NOMO-1 (cell line): ENCODE measurements around the gene KCNK5.

Experiments used
- DNase-seq, 2 experiments: peaks; one replicate each; lab custom pipeline; 2025; ENCODE audit not compliant: unreplicated experiment in 2 of 2; lab: John Stamatoyannopoulos, UW

The KCNK5 gene

GRCh38 chr6:39218868-39219567 is 10.3 kb downstream of the KCNK5 start:
- DNase-seq: peak; percentile 62 to 82

GRCh38 chr6:39217177-39217864 is 12.0 kb downstream of the KCNK5 start:
- DNase-seq: peak; percentile 50 to 56

GRCh38 chr6:39215640-39216158 is 13.6 kb downstream of the KCNK5 start:
- DNase-seq: no peak

GRCh38 chr6:39214846-39215639 is 14.2 kb downstream of the KCNK5 start:
- DNase-seq: no peak

- no peak for DNase-seq
These were observed 15.0 kb downstream of the KCNK5 start for GRCh38 chr6:39214120-39214813.

GRCh38 chr6:39213195-39213920 is 15.9 kb downstream of the KCNK5 start:
- peak; percentile 37 to 82 for DNase-seq

GRCh38 chr6:39211183-39211582 is 18.1 kb downstream of the KCNK5 start:
- DNase-seq: no peak

- DNase-seq: peak; percentile 36 to 62
These were observed 18.8 kb downstream of the KCNK5 start for GRCh38 chr6:39210450-39210849.

GRCh38 chr6:39209911-39210310 is 19.4 kb downstream of the KCNK5 start:
- DNase-seq: no peak

GRCh38 chr6:39209360-39209811 is 19.9 kb downstream of the KCNK5 start:
- peak; percentile 21 for DNase-seq

GRCh38 chr6:39208223-39208739 is 21.0 kb downstream of the KCNK5 start:
- no peak for DNase-seq

- DNase-seq: no peak
These were observed 21.7 kb downstream of the KCNK5 start for GRCh38 chr6:39207416-39208222.

- DNase-seq: no peak
These were observed 23.0 kb downstream of the KCNK5 start for GRCh38 chr6:39206250-39206721.

- DNase-seq: no peak
These were observed 24.5 kb downstream of the KCNK5 start for GRCh38 chr6:39204646-39205244.

GRCh38 chr6:39204160-39204495 is 25.1 kb downstream of the KCNK5 start:
- DNase-seq: no peak

- DNase-seq: no peak
These were observed 25.7 kb downstream of the KCNK5 start for GRCh38 chr6:39203436-39204159.

GRCh38 chr6:39202166-39202565 is 27.1 kb downstream of the KCNK5 start:
- no peak for DNase-seq

- DNase-seq: no peak
These were observed 28.7 kb downstream of the KCNK5 start for GRCh38 chr6:39200498-39201020.
